Smooth muscle cell of the coronary artery (primary cell): ENCODE measurements around the gene PRH2. TPM values are rescaled to one million over a fixed set of nuclear protein-coding genes. Genes with fewer than 3 reads are reported as not detected.

Source experiments
- total RNA-seq: library from RNA; depleted of rRNA; stranded (reverse); fragments of >200 nt; gene quantifications from 2 replicates; pipeline ENCODE4 v1.2.3, GENCODE V29; 2014; ENCODE audit warnings: low replicate concordance

PRH2 gene
- not detected in 2 replicates for total RNA-seq

DNA sequence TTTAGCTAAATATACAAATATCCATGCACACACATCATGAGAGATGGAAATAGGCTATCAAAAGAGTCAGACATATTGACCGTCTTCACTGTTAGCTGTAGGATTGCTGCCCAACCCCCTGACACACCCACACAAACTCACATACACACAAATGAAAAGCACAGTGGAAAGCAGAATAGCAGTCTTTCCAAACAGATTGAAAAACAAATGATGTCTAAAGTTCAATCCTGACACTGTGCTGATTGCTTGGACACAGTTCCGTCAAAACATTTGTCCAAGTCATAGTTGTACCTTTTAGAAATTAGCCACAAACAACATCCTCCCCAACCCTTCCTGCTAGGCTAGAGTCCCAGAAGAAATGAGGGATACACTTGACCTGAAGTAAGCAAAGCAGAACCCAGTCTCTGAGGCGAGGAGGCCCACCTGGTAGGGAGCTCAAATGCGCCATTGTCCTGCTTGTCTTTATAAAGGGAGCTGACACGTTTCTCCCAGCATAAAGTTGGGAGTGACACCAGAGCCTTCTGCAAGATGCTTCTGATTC, at the start of gene PRH2:
Gene PRH2, plus strand, starts transcription at position 491 of the 541 bp plus-strand sequence. Its CDS starts 38 bp downstream, at position 529.

DNA sequence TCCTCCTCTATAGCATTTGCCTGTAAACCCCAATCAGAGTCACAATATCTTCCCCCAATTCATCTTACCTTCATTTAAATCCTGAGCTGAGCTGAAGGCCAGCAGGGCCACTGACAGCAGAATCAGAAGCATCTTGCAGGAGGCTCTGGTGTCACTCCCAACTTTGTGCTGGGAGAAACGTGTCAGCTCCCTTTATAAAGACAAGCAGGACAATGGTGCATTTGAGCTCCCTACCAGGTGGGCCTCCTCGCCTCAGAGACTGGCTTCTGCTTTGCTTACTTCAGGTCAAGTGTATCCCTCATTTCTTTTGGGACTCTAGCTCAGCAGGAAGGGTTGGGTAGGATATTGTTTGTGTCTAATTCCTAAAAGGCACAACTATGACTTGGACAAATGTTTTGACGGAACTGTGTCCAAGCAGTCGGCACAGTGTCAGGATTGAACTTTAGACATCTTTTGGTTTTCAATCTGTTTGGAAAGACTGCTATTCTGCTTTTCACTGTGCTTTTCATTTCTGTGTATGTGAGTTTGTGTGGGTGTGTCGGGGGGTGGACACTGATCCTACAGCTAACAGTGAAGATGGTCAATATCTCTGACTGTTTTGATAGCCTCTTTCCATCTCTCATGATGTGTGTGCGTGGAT, 44.8 kb upstream of the PRH2 start, which contains the start of gene PRH1:
Gene PRH1, minus strand, starts transcription at position 170 of the 640 bp plus-strand sequence. Its CDS starts 38 bp downstream, at position 132.

DNA sequence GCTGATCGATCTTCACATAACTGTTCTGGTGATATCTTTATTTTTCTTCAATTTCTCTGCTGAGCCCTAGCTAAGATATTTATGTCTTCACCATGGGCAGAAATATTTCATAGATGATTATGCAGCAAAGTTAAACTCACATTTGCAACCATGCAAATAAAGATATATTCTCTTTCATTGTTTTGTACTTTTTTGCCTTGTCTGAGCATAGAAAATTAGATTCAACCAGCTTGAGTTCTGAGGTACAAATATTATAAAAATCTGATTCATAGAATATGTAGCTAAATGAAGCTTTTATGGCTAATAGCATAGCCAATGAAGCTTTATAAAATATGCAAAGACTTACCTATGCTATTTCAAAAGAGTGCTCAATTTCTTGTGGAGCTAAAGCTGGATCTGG, 19.6 kb upstream of the PRH2 start, which contains the start of gene TAS2R13:
Gene TAS2R13, minus strand, starts transcription at position 101 of the 400 bp plus-strand sequence. CDS start 264 bp downstream, outside the sequence.

DNA sequence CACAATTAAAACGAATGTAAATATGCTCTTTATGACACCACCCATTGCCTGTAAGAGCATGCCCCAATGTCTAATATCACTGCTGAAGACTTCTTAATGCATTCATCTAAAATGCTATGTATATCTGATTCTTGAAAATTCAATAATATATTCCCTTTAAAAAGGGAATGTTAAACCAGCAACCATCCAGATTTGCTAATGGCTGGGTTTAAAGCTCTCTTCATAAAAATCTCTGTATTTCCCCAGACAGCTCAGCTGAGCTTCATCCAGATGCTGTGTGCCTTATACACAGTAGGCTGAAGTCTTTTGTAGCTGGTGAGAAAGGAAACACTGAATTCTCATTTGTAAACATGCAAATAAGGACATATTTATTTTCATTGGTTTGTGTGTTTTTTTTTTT, 10.1 kb downstream of the PRH2 start, which contains the start of gene TAS2R14:
Gene TAS2R14, minus strand, starts transcription at position 101 of the 400 bp plus-strand sequence. Its CDS starts 56 bp downstream, at position 45.

Other genes starting within 250 kb of the PRH2 start
- gene YBX3, start 205.9 kb upstream of the PRH2 start, total RNA-seq = 62.0 and 134 TPM in 2 replicates
- not detected in 2 replicates for gene TAS2R7, start 126.6 kb upstream of the PRH2 start, total RNA-seq
- not detected in 2 replicates for gene TAS2R8, start 122.0 kb upstream of the PRH2 start, total RNA-seq
- gene TAS2R9, start 119.1 kb upstream of the PRH2 start, total RNA-seq = not detected in 2 replicates
- 0.23 and 0.53 TPM in 2 replicates for gene TAS2R10, start 102.9 kb upstream of the PRH2 start, total RNA-seq
- 0.47 and 0.53 TPM in 2 replicates for gene PRR4, start 79.8 kb upstream of the PRH2 start, total RNA-seq
- gene PRH1, start 45.0 kb upstream of the PRH2 start, total RNA-seq = 9.3 and 20.0 TPM in 2 replicates
- gene TAS2R13, start 19.7 kb upstream of the PRH2 start, total RNA-seq = 0.70 and 1.1 TPM in 2 replicates
- gene TAS2R14, start 10.0 kb downstream of the PRH2 start, total RNA-seq = 1.6 and 2.5 TPM in 2 replicates
- gene TAS2R50, start 57.7 kb downstream of the PRH2 start, total RNA-seq = 1.3 and 1.8 TPM in 2 replicates
- 1.9 and 2.3 TPM in 2 replicates for gene TAS2R20, start 69.1 kb downstream of the PRH2 start, total RNA-seq
- gene TAS2R19, start 93.4 kb downstream of the PRH2 start, total RNA-seq = 4.1 and 4.3 TPM in 2 replicates
- 1.2 and 2.3 TPM in 2 replicates for gene TAS2R31, start 102.2 kb downstream of the PRH2 start, total RNA-seq
- 0.82 and 1.9 TPM in 2 replicates for gene TAS2R46, start 133.1 kb downstream of the PRH2 start, total RNA-seq
- gene TAS2R43, start 163.1 kb downstream of the PRH2 start, total RNA-seq = 0.70 TPM in 1 of 2 replicates, not detected in the other
- 2.0 and 3.0 TPM in 2 replicates for gene TAS2R30, start 205.4 kb downstream of the PRH2 start, total RNA-seq
- gene SMIM10L1, start 242.0 kb downstream of the PRH2 start, total RNA-seq = 2.3 and 5.3 TPM in 2 replicates